ENCODE measurements around the gene RPUSD4.

DNA sequence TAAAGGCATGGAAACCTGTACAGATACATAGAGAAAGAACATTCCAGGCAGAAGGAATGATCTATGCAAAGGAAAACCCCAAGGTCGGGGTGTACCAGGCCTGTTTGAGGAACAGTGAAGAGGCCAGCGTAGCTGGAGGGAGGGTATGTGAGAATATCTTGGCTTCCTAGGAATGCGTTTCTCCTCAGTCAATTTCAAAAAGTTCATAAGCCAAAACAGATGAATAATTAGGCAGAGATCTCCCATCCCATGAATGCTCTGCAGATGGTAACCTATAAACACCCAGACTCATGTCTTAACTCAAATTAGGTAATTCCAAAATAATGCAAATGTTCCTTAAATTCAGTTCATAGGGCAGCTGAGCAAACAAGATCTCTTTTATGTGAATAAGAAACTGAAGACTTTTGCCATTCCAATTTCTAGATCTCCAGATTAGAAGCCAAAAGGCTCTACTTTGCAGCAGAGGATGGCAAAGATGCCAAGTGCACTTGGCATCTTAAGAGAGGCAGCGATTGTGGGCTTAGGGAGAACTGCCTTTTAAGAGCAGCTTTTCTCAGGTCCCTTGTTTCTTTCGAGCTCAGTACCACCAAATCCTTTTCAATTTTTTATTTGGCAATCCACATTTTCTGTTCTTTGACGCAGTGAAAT lies 13.3 kb upstream of the RPUSD4 start:
- TF ChIP-seq, protein P1, sequence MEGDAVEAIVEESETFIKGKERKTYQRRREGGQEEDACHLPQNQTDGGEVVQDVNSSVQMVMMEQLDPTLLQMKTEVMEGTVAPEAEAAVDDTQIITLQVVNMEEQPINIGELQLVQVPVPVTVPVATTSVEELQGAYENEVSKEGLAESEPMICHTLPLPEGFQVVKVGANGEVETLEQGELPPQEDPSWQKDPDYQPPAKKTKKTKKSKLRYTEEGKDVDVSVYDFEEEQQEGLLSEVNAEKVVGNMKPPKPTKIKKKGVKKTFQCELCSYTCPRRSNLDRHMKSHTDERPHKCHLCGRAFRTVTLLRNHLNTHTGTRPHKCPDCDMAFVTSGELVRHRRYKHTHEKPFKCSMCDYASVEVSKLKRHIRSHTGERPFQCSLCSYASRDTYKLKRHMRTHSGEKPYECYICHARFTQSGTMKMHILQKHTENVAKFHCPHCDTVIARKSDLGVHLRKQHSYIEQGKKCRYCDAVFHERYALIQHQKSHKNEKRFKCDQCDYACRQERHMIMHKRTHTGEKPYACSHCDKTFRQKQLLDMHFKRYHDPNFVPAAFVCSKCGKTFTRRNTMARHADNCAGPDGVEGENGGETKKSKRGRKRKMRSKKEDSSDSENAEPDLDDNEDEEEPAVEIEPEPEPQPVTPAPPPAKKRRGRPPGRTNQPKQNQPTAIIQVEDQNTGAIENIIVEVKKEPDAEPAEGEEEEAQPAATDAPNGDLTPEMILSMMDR (conservative IDR thresholded peaks at IDR 0.05; ENCODE audit: low read length): no peak
- no peak for TF ChIP-seq EZH2phosphoT487 (IDR thresholded peaks at IDR 0.05; ENCODE audit: borderline replicate concordance, low read depth, low read length)
